Progenitor cell of endocrine pancreas (in vitro differentiated cells): ENCODE results near the gene RAB4A. TPM values are rescaled to one million over a fixed set of nuclear protein-coding genes. Genes with fewer than 3 reads are reported as not detected.

Experiments used
- DNase-seq: peaks from one replicate; pipeline ENCODE4 v3.0.0; 2021; ENCODE audit warnings: low spot score; ENCODE audit not compliant: unreplicated experiment
- H3K27ac Mint-ChIP-seq: 2 replicates; pipeline ENCODE4 v1.8.0; 2021; ENCODE audit warnings: mild to moderate bottlenecking, moderate library complexity, mixed read lengths
- H3K27me3 Mint-ChIP-seq: 2 replicates; pipeline ENCODE4 v1.8.0; 2021; ENCODE audit warnings: mixed read lengths
- H3K36me3 Mint-ChIP-seq: 2 replicates; pipeline ENCODE4 v1.8.0; 2022; ENCODE audit warnings: mixed read lengths; ENCODE audit not compliant: insufficient read depth
- H3K4me1 Mint-ChIP-seq: 2 replicates; pipeline ENCODE4 v1.8.0; 2021; ENCODE audit warnings: low read depth, mixed read lengths
- H3K4me3 Mint-ChIP-seq: 2 replicates; pipeline ENCODE4 v1.8.0; 2021; ENCODE audit warnings: low read depth, mild to moderate bottlenecking, moderate library complexity, mixed read lengths
- H3K9me3 Mint-ChIP-seq: 2 replicates; pipeline ENCODE4 v1.8.0; 2021; ENCODE audit warnings: low read depth, mixed read lengths
- long read RNA-seq: library from polyadenylated mRNA; unstranded; transcript quantifications from one replicate; pipeline ENCODE4 v2.0.0, GENCODE V29; 2020
- total RNA-seq: library from RNA; stranded (reverse); gene quantifications from 2 replicates; pipeline ENCODE4 v1.2.1, GENCODE V29; 2021
- TF ChIP-seq, protein P1 (sequence below): fragments of 200-600 bp; sonication (generic); IDR thresholded peaks from one replicate; pipeline ENCODE4 v1.5.0; 2021; ENCODE audit warnings: antibody characterized with exemption, mild to moderate bottlenecking; ENCODE audit not compliant: unreplicated experiment

Gene RAB4A, protein sequence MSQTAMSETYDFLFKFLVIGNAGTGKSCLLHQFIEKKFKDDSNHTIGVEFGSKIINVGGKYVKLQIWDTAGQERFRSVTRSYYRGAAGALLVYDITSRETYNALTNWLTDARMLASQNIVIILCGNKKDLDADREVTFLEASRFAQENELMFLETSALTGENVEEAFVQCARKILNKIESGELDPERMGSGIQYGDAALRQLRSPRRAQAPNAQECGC
- total RNA-seq, result 127 and 130 TPM in 2 replicates
- long read RNA-seq, transcript RAB4A-201 (8 exons, 2,966 nt), result major isoform, 105 of 131 reads
- long read RNA-seq, partial matches to known transcripts, result 5 of 131 reads
- long read RNA-seq, other reads (novel, unspliced or antisense), result 18 of 131 reads

DNA sequence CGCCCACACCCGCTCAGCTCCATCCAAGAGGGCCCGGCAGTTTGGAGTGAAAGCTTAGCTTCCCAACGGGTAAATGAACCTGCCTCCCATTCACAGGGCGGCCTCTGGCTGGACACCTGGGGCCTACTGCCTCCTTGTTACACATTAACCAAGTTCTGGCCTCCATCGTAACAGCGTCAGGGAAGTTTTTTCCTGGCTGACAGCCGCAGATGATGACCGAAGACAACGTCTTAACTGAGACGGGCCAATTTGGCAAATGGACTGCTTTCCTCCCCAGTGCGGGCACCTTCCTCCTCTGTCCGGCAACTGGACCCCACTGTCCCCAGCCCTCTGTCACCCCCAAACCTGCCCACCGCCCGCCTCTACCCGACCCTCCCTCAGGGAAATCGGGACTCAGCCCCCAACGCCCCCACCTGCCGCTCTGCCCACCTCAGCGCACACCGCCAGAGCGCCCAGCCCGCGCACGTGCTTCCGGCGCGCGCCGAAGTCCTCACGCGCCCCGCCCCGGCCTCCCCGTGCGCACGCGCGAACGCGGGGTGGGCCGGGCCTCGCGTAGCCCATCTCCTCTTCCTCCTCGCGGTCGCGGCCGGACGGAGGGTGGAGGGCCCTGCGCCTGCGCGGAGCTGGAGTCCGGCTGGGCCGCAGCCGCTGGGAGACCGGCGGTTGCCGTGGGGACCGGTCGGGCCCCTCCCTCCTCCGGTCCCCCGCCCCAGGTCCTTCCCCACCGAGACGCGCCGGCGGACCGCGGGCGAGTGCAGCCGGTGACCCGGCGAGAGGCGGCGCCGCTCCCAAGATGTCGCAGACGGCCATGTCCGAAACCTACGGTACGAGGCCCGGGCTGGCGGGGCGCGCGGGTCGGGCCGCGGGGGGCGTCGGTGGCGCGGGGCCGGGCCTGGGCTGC is at the start of gene RAB4A:
Gene RAB4A, plus strand, starts transcription at position 565 of the 901 bp plus-strand sequence. Its CDS starts 229 bp downstream, at position 794.
- peak within 1 kb of the TSS; percentile 97 for H3K27ac Mint-ChIP-seq
- H3K9me3 Mint-ChIP-seq, result peaks cover 11% of the 10 kb centered on the region
- no peaks in the 10 kb centered on the region for H3K27me3 Mint-ChIP-seq
- DNase-seq, result peak; percentile 81
- H3K36me3 Mint-ChIP-seq, result peaks cover 20% of the 10 kb centered on the region
- H3K4me1 Mint-ChIP-seq, result peaks cover 29% of the 10 kb centered on the region
- TF ChIP-seq, protein P1, sequence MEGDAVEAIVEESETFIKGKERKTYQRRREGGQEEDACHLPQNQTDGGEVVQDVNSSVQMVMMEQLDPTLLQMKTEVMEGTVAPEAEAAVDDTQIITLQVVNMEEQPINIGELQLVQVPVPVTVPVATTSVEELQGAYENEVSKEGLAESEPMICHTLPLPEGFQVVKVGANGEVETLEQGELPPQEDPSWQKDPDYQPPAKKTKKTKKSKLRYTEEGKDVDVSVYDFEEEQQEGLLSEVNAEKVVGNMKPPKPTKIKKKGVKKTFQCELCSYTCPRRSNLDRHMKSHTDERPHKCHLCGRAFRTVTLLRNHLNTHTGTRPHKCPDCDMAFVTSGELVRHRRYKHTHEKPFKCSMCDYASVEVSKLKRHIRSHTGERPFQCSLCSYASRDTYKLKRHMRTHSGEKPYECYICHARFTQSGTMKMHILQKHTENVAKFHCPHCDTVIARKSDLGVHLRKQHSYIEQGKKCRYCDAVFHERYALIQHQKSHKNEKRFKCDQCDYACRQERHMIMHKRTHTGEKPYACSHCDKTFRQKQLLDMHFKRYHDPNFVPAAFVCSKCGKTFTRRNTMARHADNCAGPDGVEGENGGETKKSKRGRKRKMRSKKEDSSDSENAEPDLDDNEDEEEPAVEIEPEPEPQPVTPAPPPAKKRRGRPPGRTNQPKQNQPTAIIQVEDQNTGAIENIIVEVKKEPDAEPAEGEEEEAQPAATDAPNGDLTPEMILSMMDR, result no peak
- peak within 1 kb of the TSS; percentile 95 for H3K4me3 Mint-ChIP-seq

DNA sequence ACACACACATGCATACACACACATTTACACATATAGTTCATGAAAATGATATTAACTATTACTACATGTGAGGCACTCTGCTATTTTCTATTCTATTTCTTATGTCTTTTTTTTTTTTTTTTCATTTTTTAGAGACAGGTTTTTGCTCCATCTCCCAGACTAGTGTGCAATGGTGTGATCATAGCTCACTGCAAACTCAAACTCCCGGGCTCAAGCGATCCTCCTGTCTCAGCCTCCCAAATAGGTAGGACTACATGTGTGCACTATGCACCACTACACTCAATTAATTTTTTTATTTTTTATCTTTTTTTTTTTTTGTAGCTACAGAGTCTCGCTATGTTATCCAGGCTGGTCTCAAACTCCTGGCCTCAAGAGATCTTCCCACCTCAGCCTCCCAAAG is 48.8 kb upstream of the RAB4A start:
- TF ChIP-seq, protein P1, result no peak

DNA sequence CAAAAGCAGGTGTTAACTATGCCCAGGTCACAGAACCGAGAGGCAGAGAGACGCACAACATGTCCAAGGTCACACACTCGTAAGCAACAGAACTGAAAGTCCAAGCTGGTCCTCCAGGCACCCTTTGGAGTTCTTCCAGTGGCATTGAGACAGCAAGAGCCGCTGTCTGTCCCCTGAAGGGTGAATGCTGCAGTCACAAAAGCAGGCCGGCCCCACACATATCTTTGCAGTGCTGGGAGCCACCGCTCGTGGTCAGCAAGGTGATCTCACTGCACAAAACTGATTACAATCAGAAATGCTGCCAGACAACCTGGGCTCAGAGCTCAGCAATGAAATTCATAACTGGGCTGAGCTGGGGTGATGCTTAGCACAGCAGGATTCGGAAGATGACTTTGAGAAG is 47.4 kb upstream of the RAB4A start:
- no peak overlapping the region for H3K27ac Mint-ChIP-seq

More for the DNA sequence above, 48.8 kb upstream of the RAB4A start:
- no peak for DNase-seq
- H3K4me3 Mint-ChIP-seq, result no peak overlapping the region
- no peaks in the 10 kb centered on the region for H3K27me3 Mint-ChIP-seq
- H3K4me1 Mint-ChIP-seq, result peaks cover 15% of the 10 kb centered on the region
- H3K36me3 Mint-ChIP-seq, result no peaks in the 10 kb centered on the region
- no peak overlapping the region for H3K27ac Mint-ChIP-seq
- H3K9me3 Mint-ChIP-seq, result no peaks in the 10 kb centered on the region

DNA sequence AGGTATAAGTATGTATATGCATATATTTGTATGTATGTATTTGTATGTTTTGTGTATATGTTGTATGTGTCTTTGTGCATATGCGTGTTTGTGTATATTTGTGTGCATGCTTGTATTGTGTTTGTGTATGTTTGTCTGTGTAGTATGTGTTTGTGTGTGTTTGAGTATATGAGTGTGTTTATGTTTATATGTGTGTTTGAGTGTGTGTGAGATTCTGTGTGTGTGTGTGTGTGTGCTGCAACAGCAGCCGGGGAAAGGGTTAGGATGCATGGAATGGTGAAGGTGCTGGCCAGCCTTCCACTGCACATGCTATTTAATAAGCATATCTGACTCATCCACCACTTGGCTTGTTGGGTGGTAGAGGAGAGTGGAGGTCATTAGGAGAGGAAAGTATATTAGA is 46.6 kb upstream of the RAB4A start:
- Mint-ChIP-seq H3K27me3 (no peaks in the 10 kb centered on the region), H3K36me3 (no peaks in the 10 kb centered on the region), H3K4me1 (peaks cover 19% of the 10 kb centered on the region), H3K4me3 (no peak overlapping the region), H3K9me3 (no peaks in the 10 kb centered on the region), H3K27ac (no peak overlapping the region)
- DNase-seq, result no peak
- TF ChIP-seq, protein P1, result no peak

More for the DNA sequence above, 47.4 kb upstream of the RAB4A start:
- H3K9me3 Mint-ChIP-seq, result no peaks in the 10 kb centered on the region
- peaks cover 17% of the 10 kb centered on the region for H3K4me1 Mint-ChIP-seq
- H3K4me3 Mint-ChIP-seq, result no peak overlapping the region
- TF ChIP-seq, protein P1, result no peak
- no peaks in the 10 kb centered on the region for H3K36me3 Mint-ChIP-seq
- no peaks in the 10 kb centered on the region for H3K27me3 Mint-ChIP-seq
- no peak for DNase-seq

DNA sequence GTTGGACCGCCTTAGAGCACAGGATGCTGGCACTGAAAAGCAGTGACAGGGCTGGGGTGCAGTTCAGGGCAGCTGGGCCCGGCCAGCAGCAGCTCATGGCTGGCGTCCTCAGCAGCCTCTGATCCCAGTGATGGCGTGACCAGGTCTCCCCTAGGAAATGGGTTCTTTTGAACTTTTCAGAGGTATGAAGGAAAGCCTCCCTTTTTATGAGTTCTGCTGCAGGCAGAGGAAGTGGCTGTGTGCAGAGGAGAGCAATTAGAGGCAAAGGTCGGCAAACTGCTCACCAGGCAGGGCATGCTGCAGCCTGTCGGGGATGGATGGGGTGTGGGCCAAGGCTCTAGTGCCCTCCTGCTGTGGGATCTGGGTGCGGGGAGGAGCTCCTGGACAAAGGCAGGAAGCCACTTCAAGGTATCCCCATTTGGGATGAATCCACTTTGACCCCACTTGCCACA is 45.6 kb upstream of the RAB4A start:
- Mint-ChIP-seq H3K27me3 (no peaks in the 10 kb centered on the region), H3K27ac (no peak overlapping the region)

More for the DNA sequence above, 45.6 kb upstream of the RAB4A start:
- peaks cover 28% of the 10 kb centered on the region for H3K4me1 Mint-ChIP-seq
- H3K9me3 Mint-ChIP-seq, result no peaks in the 10 kb centered on the region
- no peaks in the 10 kb centered on the region for H3K36me3 Mint-ChIP-seq
- no peak for DNase-seq
- TF ChIP-seq, protein P1, result no peak
- H3K4me3 Mint-ChIP-seq, result no peak overlapping the region
